WTC11 (cell line): ENCODE data around the gene KRT79.

ENCODE experiments used
- EMX1 ChIP-seq: fragments of 250-450 bp; sonication (Bioruptor Pico); IDR thresholded peaks from 2 replicates; pipeline ENCODE4 v1.8.0; 2021; ENCODE audit warnings: mild to moderate bottlenecking
- ZNF138 ChIP-seq: sonication (generic); formaldehyde crosslinking; conservative IDR thresholded peaks from 2 replicates; pipeline ENCODE4 v1.8.1; 2022; ENCODE audit warnings: mild to moderate bottlenecking, moderate library complexity, missing genetic modification reagents
- ZNF232 ChIP-seq: sonication (generic); formaldehyde crosslinking; IDR thresholded peaks from 2 replicates; pipeline ENCODE4 v1.8.0; 2022; ENCODE audit warnings: mild to moderate bottlenecking, missing genetic modification reagents
- ZNF317 ChIP-seq: sonication (generic); formaldehyde crosslinking; IDR thresholded peaks from 2 replicates; pipeline ENCODE4 v1.8.1; 2023; ENCODE audit warnings: low read depth, mild to moderate bottlenecking, moderate library complexity, missing genetic modification reagents, borderline replicate concordance
- TF ChIP-seq, protein P1 (sequence below): fragments of 200-600 bp; IDR thresholded peaks from 2 replicates; pipeline ENCODE4 v1.8.0; 2022; ENCODE audit warnings: antibody characterized with exemption
- TF ChIP-seq, protein P2 (sequence below): sonication (generic); formaldehyde crosslinking; IDR thresholded peaks from 2 replicates; pipeline ENCODE4 v1.8.1; 2022; ENCODE audit warnings: mild to moderate bottlenecking, moderate library complexity, missing genetic modification reagents
- TF ChIP-seq, protein P3 (sequence below): sonication (generic); formaldehyde crosslinking; IDR thresholded peaks from 2 replicates; pipeline ENCODE4 v1.8.0; 2022; ENCODE audit warnings: mild to moderate bottlenecking, missing genetic modification reagents
- TF ChIP-seq, protein P4 (sequence below): sonication (generic); formaldehyde crosslinking; IDR thresholded peaks from 2 replicates; pipeline ENCODE4 v1.8.1; 2023; ENCODE audit warnings: mild to moderate bottlenecking, missing genetic modification reagents, moderate library complexity

DNA sequence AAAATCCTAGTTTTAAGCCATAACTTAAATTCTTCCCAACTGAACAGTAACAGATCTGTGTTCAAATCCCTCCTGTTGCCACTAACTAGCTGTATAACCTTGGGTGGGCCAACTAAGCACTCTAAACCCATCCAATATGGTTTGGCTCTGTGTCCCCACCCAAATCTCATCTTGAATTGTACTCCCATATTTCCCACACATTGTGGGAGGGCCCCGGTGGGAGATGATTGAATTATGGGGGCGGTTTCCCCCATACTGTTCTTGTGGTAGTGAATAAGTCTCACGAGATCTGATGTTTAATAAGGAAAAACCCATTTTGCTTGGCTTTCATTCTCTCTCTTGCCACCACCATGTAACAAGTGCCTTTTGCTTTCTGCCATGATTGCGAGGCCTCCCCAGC lies 18.9 kb downstream of the KRT79 start:
- TF ChIP-seq, protein P1, sequence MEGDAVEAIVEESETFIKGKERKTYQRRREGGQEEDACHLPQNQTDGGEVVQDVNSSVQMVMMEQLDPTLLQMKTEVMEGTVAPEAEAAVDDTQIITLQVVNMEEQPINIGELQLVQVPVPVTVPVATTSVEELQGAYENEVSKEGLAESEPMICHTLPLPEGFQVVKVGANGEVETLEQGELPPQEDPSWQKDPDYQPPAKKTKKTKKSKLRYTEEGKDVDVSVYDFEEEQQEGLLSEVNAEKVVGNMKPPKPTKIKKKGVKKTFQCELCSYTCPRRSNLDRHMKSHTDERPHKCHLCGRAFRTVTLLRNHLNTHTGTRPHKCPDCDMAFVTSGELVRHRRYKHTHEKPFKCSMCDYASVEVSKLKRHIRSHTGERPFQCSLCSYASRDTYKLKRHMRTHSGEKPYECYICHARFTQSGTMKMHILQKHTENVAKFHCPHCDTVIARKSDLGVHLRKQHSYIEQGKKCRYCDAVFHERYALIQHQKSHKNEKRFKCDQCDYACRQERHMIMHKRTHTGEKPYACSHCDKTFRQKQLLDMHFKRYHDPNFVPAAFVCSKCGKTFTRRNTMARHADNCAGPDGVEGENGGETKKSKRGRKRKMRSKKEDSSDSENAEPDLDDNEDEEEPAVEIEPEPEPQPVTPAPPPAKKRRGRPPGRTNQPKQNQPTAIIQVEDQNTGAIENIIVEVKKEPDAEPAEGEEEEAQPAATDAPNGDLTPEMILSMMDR = no peak
- TF ChIP-seq ZNF138 (CRISPR knock-in tag) (no peak), EMX1 (no peak), ZNF232 (CRISPR knock-in tag) (no peak), ZNF317 (CRISPR knock-in tag) (no peak)
- TF ChIP-seq, protein P2, sequence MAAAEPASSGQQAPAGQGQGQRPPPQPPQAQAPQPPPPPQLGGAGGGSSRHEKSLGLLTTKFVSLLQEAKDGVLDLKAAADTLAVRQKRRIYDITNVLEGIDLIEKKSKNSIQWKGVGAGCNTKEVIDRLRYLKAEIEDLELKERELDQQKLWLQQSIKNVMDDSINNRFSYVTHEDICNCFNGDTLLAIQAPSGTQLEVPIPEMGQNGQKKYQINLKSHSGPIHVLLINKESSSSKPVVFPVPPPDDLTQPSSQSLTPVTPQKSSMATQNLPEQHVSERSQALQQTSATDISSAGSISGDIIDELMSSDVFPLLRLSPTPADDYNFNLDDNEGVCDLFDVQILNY (CRISPR knock-in tag) = no peak
- TF ChIP-seq, protein P3, sequence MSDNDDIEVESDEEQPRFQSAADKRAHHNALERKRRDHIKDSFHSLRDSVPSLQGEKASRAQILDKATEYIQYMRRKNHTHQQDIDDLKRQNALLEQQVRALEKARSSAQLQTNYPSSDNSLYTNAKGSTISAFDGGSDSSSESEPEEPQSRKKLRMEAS (CRISPR knock-in tag) = no peak
- TF ChIP-seq, protein P4, sequence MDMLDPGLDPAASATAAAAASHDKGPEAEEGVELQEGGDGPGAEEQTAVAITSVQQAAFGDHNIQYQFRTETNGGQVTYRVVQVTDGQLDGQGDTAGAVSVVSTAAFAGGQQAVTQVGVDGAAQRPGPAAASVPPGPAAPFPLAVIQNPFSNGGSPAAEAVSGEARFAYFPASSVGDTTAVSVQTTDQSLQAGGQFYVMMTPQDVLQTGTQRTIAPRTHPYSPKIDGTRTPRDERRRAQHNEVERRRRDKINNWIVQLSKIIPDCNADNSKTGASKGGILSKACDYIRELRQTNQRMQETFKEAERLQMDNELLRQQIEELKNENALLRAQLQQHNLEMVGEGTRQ (CRISPR knock-in tag) = no peak
